ENCODE measurements around the gene RASAL3. TPM values are rescaled to one million over a fixed set of nuclear protein-coding genes. Genes with fewer than 3 reads are reported as not detected.
"Not testable (repeated sequence)": the region's sequence is repeated elsewhere in the genome, so short reads cannot be mapped to it uniquely, and the experiment has no call there.

Gene RASAL3
- total RNA-seq, 2 experiments from 2014 or later, result 75.0 to 83.4 TPM

- peaks cover 34% of the 10 kb centered on the region for H3K4me1 Mint-ChIP-seq
- not testable (repeated sequence) for H3K27ac Mint-ChIP-seq, H3K4me3 Mint-ChIP-seq, H3K27me3 Mint-ChIP-seq, DNase-seq, H3K9me3 Mint-ChIP-seq, H3K36me3 Mint-ChIP-seq
Observed at GRCh38 chr19:15480996-15481395, 16.7 kb upstream of the RASAL3 start.

- no peak for DNase-seq
- Mint-ChIP-seq H3K27ac (no peak within 1 kb of the TSS), H3K4me1 (peaks cover 34% of the 10 kb centered on the region), H3K9me3 (no peaks in the 10 kb centered on the region), H3K4me3 (no peak within 1 kb of the TSS), H3K36me3 (no peaks in the 10 kb centered on the region), H3K27me3 (no peaks in the 10 kb centered on the region)
Observed at GRCh38 chr19:15479391-15480345, 15.3 kb upstream of the RASAL3 start, which contains the start of gene PGLYRP2. TSS of gene PGLYRP2 (minus strand) at chr19:15479501. CDS start at chr19:15479371, 130 bp downstream.

- H3K27me3 Mint-ChIP-seq, result no peaks in the 10 kb centered on the region
- H3K4me3 Mint-ChIP-seq, result no peak overlapping the region
- H3K36me3 Mint-ChIP-seq, result no peaks in the 10 kb centered on the region
- H3K4me1 Mint-ChIP-seq, result peaks cover 22% of the 10 kb centered on the region
- no peak overlapping the region for H3K27ac Mint-ChIP-seq
- no peaks in the 10 kb centered on the region for H3K9me3 Mint-ChIP-seq
- DNase-seq, result no peak
Observed at GRCh38 chr19:15476325-15476724, 12.0 kb upstream of the RASAL3 start.

- no peaks in the 10 kb centered on the region for H3K36me3 Mint-ChIP-seq
Observed at GRCh38 chr19:15475611-15476010, 11.3 kb upstream of the RASAL3 start.

GRCh38 chr19:15475169-15475568 lies 10.8 kb upstream of the RASAL3 start:
- no peak for DNase-seq
- Mint-ChIP-seq H3K4me1 (peaks cover 20% of the 10 kb centered on the region), H3K4me3 (no peak overlapping the region), H3K36me3 (no peaks in the 10 kb centered on the region), H3K9me3 (no peaks in the 10 kb centered on the region), H3K27ac (no peak overlapping the region), H3K27me3 (no peaks in the 10 kb centered on the region)

More at GRCh38 chr19:15475611-15476010, 11.3 kb upstream of the RASAL3 start:
- Mint-ChIP-seq H3K27ac (no peak overlapping the region), H3K4me1 (peaks cover 22% of the 10 kb centered on the region), H3K27me3 (no peaks in the 10 kb centered on the region), H3K4me3 (no peak overlapping the region), H3K9me3 (no peaks in the 10 kb centered on the region)
- no peak for DNase-seq

GRCh38 chr19:15473821-15474220 lies 9.5 kb upstream of the RASAL3 start:
- H3K9me3 Mint-ChIP-seq, H3K36me3 Mint-ChIP-seq, H3K27me3 Mint-ChIP-seq, H3K27ac Mint-ChIP-seq, DNase-seq, H3K4me3 Mint-ChIP-seq: not testable (repeated sequence)
- peaks cover 23% of the 10 kb centered on the region for H3K4me1 Mint-ChIP-seq

- Mint-ChIP-seq H3K36me3 (peaks cover 11% of the 10 kb centered on the region), H3K4me3 (no peak overlapping the region)
- DNase-seq, result no peak
Observed at GRCh38 chr19:15471639-15472101, 7.3 kb upstream of the RASAL3 start.

GRCh38 chr19:15469513-15470297 lies 5.4 kb upstream of the RASAL3 start:
- Mint-ChIP-seq H3K27me3 (peaks cover 4% of the 10 kb centered on the region), H3K4me1 (peaks cover 44% of the 10 kb centered on the region)

More at GRCh38 chr19:15471639-15472101, 7.3 kb upstream of the RASAL3 start:
- Mint-ChIP-seq H3K27me3 (peaks cover 4% of the 10 kb centered on the region), H3K4me1 (peaks cover 40% of the 10 kb centered on the region), H3K9me3 (peaks cover 3% of the 10 kb centered on the region), H3K27ac (no peak overlapping the region)

GRCh38 chr19:15468675-15469512 lies 4.5 kb upstream of the RASAL3 start:
- peak overlapping the region; percentile 80 for H3K4me3 Mint-ChIP-seq
- H3K36me3 Mint-ChIP-seq, result peaks cover 11% of the 10 kb centered on the region
- no peak overlapping the region for H3K27ac Mint-ChIP-seq
- no peak for DNase-seq
- peaks cover 4% of the 10 kb centered on the region for H3K27me3 Mint-ChIP-seq
- peaks cover 48% of the 10 kb centered on the region for H3K4me1 Mint-ChIP-seq
- H3K9me3 Mint-ChIP-seq, result peaks cover 3% of the 10 kb centered on the region

More at GRCh38 chr19:15469513-15470297, 5.4 kb upstream of the RASAL3 start:
- H3K9me3 Mint-ChIP-seq, result peaks cover 3% of the 10 kb centered on the region
- peaks cover 11% of the 10 kb centered on the region for H3K36me3 Mint-ChIP-seq
- peak overlapping the region; percentile 80 for H3K4me3 Mint-ChIP-seq
- DNase-seq, result peak; percentile 30
- H3K27ac Mint-ChIP-seq, result no peak overlapping the region

GRCh38 chr19:15467734-15468214 lies 3.4 kb upstream of the RASAL3 start:
- peak overlapping the region; percentile 43 for H3K4me3 Mint-ChIP-seq
- no peak for DNase-seq
- H3K27me3 Mint-ChIP-seq, result peaks cover 4% of the 10 kb centered on the region
- peak overlapping the region; percentile 87 for H3K27ac Mint-ChIP-seq
- peaks cover 3% of the 10 kb centered on the region for H3K9me3 Mint-ChIP-seq
- H3K4me1 Mint-ChIP-seq, result peaks cover 50% of the 10 kb centered on the region
- H3K36me3 Mint-ChIP-seq, result peaks cover 18% of the 10 kb centered on the region

- H3K4me1 Mint-ChIP-seq, result peaks cover 56% of the 10 kb centered on the region
- H3K4me3 Mint-ChIP-seq, result peak overlapping the region; percentile 14
- peaks cover 3% of the 10 kb centered on the region for H3K9me3 Mint-ChIP-seq
- peaks cover 4% of the 10 kb centered on the region for H3K27me3 Mint-ChIP-seq
- DNase-seq, result peak; percentile 51
- H3K36me3 Mint-ChIP-seq, result peaks cover 23% of the 10 kb centered on the region
- H3K27ac Mint-ChIP-seq, result peak overlapping the region; percentile 87
Observed at GRCh38 chr19:15466851-15467733, 2.7 kb upstream of the RASAL3 start.

GRCh38 chr19:15463861-15464371 lies 428 bp downstream of the RASAL3 start:
- H3K27me3 Mint-ChIP-seq, result peaks cover 1% of the 10 kb centered on the region
- H3K4me3 Mint-ChIP-seq, result peak overlapping the region; percentile 90
- peak; percentile 81 for DNase-seq
- H3K4me1 Mint-ChIP-seq, result peaks cover 53% of the 10 kb centered on the region
- peaks cover 3% of the 10 kb centered on the region for H3K9me3 Mint-ChIP-seq
- H3K36me3 Mint-ChIP-seq, result peaks cover 34% of the 10 kb centered on the region
- peak overlapping the region; percentile 86 for H3K27ac Mint-ChIP-seq

- Mint-ChIP-seq H3K4me1 (peaks cover 35% of the 10 kb centered on the region), H3K27me3 (no peaks in the 10 kb centered on the region), H3K36me3 (peaks cover 31% of the 10 kb centered on the region), H3K27ac (peak overlapping the region; percentile 86), H3K4me3 (no peak overlapping the region), H3K9me3 (no peaks in the 10 kb centered on the region)
- DNase-seq, result no peak
Observed at GRCh38 chr19:15461694-15462093, 2.6 kb downstream of the RASAL3 start.
